ENCODE measurements around the gene GABBR2. TPM values are rescaled to one million over a fixed set of nuclear protein-coding genes. Genes with fewer than 3 reads are reported as not detected.

GABBR2 gene
- total and polyA plus RNA-seq, 2 donors (not counting 1 experiment from before 2014, with no cell fraction given), result 0.03 TPM; not detected in 1

GRCh38 chr9:98702835-98703380 is 5.8 kb downstream of the GABBR2 start:
- DNase-seq (no peak), ATAC-seq (ENCODE audit: low read depth) (no peak)
- peaks cover 6% of the 10 kb centered on the region for H3K9me3 Mint-ChIP-seq (ENCODE audit: insufficient read depth)
- peaks cover 2% of the 10 kb centered on the region for H3K4me1 Mint-ChIP-seq
- peaks cover 0 to 3% (median 0%) of the 10 kb centered on the region in 3 donors for H3K9me3 ChIP-seq (ENCODE audit: control extremely low read depth in 1 of 3, control insufficient read depth in 2 of 3, insufficient read depth in 1 of 3, low read length in 2 of 3)
- peaks cover 0 to 26% (median 9%) of the 10 kb centered on the region in 4 experiments for H3K27me3 ChIP-seq (replicated peaks in 1 of 4; ENCODE audit: control extremely low read depth in 1 of 4, control insufficient read depth in 3 of 4, insufficient read depth in 4 of 4, low read length in 3 of 4)
- CTCF ChIA-PET, result no interaction called here
- H3K9ac ChIP-seq (ENCODE audit: low read length), result no peak overlapping the region
- POLR2A ChIA-PET, result no interaction called here
- H2AFZ ChIP-seq (ENCODE audit: insufficient read depth, low read depth, low read length, poor library complexity, severe bottlenecking), result no peak overlapping the region
- H3K27ac ChIP-seq (ENCODE audit: low read length in 2 of 2), result no peak overlapping the region
- H3K27ac Mint-ChIP-seq, result no peak overlapping the region
- peaks cover 9 to 10% of the 10 kb centered on the region in 2 donors for H3K4me1 ChIP-seq (ENCODE audit: control insufficient read depth in 2 of 2, insufficient read depth in 2 of 2, low read length in 2 of 2)
- TF ChIP-seq EZH2 (IDR thresholded peaks at IDR 0.05; ENCODE audit: borderline replicate concordance, insufficient read depth, low read depth, low read length, poor library complexity, severe bottlenecking) (no peak), CTCF (IDR thresholded peaks at IDR 0.05) (no peak)
- no peak overlapping the region for H3K4me3 ChIP-seq (ENCODE audit: control extremely low read depth in 1 of 5, extremely low read depth in 1 of 5, insufficient read depth in 1 of 5, low read depth in 2 of 5, low read length in 4 of 5)
- intact Hi-C loops (cut with micrococcal nuclease), result no loop called here
- H3K4me2 ChIP-seq (replicated peaks; ENCODE audit: low read depth, low read length, poor library complexity, severe bottlenecking), result no peak overlapping the region
- no peaks in the 10 kb centered on the region for H3K79me2 ChIP-seq (ENCODE audit: control insufficient read depth, insufficient read depth, low read length)
- no peaks in the 10 kb centered on the region for H4K20me1 ChIP-seq (ENCODE audit: control insufficient read depth, insufficient read depth, low read length, poor library complexity, severe bottlenecking)
- 86% methylated on average over 2 of the region's 2 CpGs for WGBS (ENCODE audit: insufficient coverage)
- H3K36me3 ChIP-seq (replicated peaks in 1 of 2; ENCODE audit: control extremely low read depth in 1 of 2, control insufficient read depth in 1 of 2, extremely low read depth in 1 of 2, insufficient read depth in 2 of 2, low read length in 1 of 2), result no peaks in the 10 kb centered on the region
- peaks cover 59% of the 10 kb centered on the region for H3K27me3 Mint-ChIP-seq
- no peak overlapping the region for H3K4me3 Mint-ChIP-seq

- peaks cover 59% of the 10 kb centered on the region for H3K27me3 Mint-ChIP-seq
- no peak overlapping the region for H3K27ac Mint-ChIP-seq
- Histone ChIP-seq H3K27ac (ENCODE audit: low read length in 2 of 2) (no peak overlapping the region), H4K20me1 (ENCODE audit: control insufficient read depth, insufficient read depth, low read length, poor library complexity, severe bottlenecking) (no peaks in the 10 kb centered on the region), H3K4me1 (ENCODE audit: control insufficient read depth in 2 of 2, insufficient read depth in 2 of 2, low read length in 2 of 2) (peaks cover 3 to 5% of the 10 kb centered on the region in 2 donors), H3K4me3 (ENCODE audit: control extremely low read depth in 1 of 5, extremely low read depth in 1 of 5, insufficient read depth in 1 of 5, low read depth in 2 of 5, low read length in 4 of 5) (no peak overlapping the region), H3K27me3 (replicated peaks in 1 of 4; ENCODE audit: control extremely low read depth in 1 of 4, control insufficient read depth in 3 of 4, insufficient read depth in 4 of 4, low read length in 3 of 4) (peaks cover 0 to 20% (median 10%) of the 10 kb centered on the region in 4 experiments), H3K4me2 (replicated peaks; ENCODE audit: low read depth, low read length, poor library complexity, severe bottlenecking) (no peak overlapping the region), H3K79me2 (ENCODE audit: control insufficient read depth, insufficient read depth, low read length) (no peaks in the 10 kb centered on the region), H3K36me3 (replicated peaks in 1 of 2; ENCODE audit: control extremely low read depth in 1 of 2, control insufficient read depth in 1 of 2, extremely low read depth in 1 of 2, insufficient read depth in 2 of 2, low read length in 1 of 2) (no peaks in the 10 kb centered on the region), H2AFZ (ENCODE audit: insufficient read depth, low read depth, low read length, poor library complexity, severe bottlenecking) (no peak overlapping the region), H3K9me3 (ENCODE audit: control extremely low read depth in 1 of 3, control insufficient read depth in 2 of 3, insufficient read depth in 1 of 3, low read length in 2 of 3) (peaks cover 0 to under 1% (median 0%) of the 10 kb centered on the region in 3 donors), H3K9ac (ENCODE audit: low read length) (no peak overlapping the region)
- DNase-seq (no peak), ATAC-seq (ENCODE audit: low read depth) (no peak)
- 93% methylated on average over 7 of the region's 8 CpGs for whole genome bisulfite sequencing (ENCODE audit: insufficient coverage)
- no peak for TF ChIP-seq CTCF (IDR thresholded peaks at IDR 0.05)
- TF ChIP-seq EZH2 (IDR thresholded peaks at IDR 0.05; ENCODE audit: borderline replicate concordance, insufficient read depth, low read depth, low read length, poor library complexity, severe bottlenecking), result no peak
- H3K4me3 Mint-ChIP-seq, result no peak overlapping the region
- ChIA-PET CTCF (no interaction called here), POLR2A (no interaction called here)
- H3K4me1 Mint-ChIP-seq, result peaks cover 2% of the 10 kb centered on the region
- peaks cover 6% of the 10 kb centered on the region for H3K9me3 Mint-ChIP-seq (ENCODE audit: insufficient read depth)
- intact Hi-C loops (cut with micrococcal nuclease), result no loop called here
These were observed 6.4 kb downstream of the GABBR2 start for GRCh38 chr9:98702340-98702739.

Measured in B cell (primary cell).